AG09319 (cell line): ENCODE results near the gene TAOK2.
"Not testable (repeated sequence)": the region's sequence is repeated elsewhere in the genome, so short reads cannot be mapped to it uniquely, and the experiment has no call there.

Experiments
- DNase-seq: peaks from one replicate; pipeline ENCODE4 v3.0.0-alpha.2; 2010; ENCODE audit warnings: low read depth; ENCODE audit errors: extremely low read depth
- TF ChIP-seq, protein P1 (sequence below): IDR thresholded peaks from 2 replicates; pipeline ENCODE4 v1.5.1; 2011; ENCODE audit warnings: low read depth, mild to moderate bottlenecking, inconsistent platforms, low read length, moderate library complexity

The TAOK2 gene

DNA sequence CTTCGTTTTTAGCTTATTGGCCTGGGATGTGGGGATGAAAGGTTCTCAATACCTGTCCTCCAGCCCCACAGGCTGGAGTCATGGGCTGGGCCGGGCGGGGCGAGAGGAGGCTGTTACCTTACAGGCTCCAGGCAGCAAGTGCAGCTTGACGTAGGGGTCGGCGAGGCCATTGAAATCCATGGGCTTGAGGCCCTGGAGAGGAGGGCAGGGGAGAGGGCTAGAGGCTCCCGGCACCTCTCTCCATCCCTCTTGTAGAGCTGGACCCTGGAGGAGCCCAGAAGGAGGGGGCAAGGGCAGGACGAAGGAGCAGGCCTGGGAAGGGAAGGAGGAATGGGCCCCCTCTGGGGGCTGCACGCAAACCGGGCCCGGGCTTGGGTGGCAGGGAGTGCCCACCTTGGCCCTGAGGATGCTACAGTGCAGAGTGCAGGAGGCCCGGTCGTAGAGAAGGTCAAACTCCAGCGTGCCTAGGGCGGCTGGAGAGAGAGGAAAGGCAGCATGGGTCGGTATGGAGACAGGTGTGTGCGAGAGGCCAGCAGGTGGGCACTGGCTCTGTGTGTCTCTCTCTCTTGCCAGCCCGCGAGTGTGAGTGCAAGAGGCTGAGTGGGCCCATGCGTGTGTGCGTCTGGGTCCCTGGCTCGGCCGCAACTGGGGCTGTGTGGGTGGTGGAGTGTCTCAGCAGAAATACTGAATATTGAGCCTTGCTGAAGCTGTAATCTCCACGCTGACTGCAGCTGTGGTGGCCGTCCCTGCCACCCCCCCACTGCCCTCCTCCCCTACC, 35.6 kb downstream of the TAOK2 start:
- DNase-seq: no peak
- TF ChIP-seq, protein P1, sequence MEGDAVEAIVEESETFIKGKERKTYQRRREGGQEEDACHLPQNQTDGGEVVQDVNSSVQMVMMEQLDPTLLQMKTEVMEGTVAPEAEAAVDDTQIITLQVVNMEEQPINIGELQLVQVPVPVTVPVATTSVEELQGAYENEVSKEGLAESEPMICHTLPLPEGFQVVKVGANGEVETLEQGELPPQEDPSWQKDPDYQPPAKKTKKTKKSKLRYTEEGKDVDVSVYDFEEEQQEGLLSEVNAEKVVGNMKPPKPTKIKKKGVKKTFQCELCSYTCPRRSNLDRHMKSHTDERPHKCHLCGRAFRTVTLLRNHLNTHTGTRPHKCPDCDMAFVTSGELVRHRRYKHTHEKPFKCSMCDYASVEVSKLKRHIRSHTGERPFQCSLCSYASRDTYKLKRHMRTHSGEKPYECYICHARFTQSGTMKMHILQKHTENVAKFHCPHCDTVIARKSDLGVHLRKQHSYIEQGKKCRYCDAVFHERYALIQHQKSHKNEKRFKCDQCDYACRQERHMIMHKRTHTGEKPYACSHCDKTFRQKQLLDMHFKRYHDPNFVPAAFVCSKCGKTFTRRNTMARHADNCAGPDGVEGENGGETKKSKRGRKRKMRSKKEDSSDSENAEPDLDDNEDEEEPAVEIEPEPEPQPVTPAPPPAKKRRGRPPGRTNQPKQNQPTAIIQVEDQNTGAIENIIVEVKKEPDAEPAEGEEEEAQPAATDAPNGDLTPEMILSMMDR: no peak

DNA sequence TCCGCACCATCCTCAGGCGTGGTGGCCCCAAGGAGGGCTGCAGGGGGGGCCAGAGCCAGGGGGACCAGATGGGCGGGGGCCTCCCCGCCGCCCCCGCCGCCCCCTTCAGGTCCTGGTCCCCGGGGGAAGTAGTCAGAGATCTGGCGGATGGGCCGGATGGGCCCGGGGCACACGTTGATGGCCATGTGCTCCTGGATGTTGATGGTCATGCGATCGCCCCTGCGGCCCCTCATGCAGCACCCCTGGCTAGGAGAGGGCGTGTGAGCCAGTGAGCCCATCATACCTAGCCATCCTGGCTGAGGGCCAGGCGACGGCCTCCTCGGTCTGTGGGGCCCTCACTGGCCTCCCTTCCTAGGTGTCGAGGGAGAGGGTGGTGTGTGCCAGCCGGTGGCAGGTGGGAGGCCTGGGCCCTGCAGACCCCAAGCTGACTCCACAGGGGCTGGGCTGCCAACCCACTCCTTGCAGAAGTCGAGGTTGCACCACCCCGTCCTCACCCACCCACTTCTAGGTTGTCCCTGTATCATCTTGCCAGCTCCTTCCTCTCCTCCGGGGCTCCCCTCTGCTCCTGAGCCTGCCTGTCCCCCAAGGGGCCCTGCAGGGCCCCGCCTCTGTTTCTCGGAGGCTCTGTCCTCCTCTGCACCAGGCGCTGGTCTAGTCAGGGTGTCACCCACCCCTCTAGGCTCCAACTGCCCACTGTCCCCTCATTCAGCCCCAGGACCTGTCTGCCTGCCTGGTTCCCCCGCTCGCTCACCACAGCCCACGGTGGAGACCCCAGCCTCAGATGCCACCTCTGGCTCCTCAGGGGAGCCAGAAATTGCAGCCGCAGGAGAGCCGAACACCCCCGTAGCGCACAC, 36.5 kb downstream of the TAOK2 start:
- TF ChIP-seq, protein P1: no peak
- DNase-seq: no peak

DNA sequence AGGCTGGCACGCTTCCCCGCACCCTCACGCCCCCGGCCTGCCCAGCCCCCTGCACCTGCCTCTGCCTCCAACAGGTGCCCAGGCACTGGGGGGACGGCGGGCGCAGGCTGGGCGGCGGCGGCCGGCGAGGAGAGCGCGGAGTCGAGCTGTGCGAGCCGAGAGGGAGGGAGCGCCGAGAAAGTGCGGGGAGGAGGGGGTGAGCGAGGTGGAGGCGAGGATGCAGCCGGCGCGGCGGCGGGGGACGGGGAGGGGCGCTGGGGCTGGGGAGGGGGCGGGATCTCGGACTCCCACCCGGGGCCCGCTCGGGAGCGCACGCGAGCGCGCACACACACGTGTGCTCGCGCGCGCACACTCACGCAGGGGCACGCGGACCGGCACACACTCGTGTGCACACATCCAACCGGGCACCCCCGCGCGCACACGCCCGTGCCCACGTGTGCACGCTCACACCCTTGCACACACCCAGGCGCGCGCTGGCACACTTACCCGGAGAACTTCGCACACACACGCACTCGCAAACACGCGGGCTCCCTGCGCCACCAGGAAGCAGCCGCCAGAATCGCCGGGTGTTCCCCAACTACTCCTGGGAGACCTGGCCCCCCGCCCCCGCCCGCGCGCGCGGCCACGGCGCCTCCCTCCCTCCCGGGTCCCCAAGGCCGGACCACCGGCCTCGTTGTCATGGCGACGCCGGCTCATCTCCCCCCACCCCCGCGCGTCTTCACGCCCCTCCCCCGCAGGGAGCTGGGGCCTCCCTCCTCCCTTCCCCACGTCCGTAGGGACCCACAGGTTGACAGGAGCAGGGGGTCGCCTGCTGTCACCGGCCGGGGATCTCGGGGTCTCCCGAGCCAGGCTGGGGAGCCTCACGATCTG, 37.4 kb downstream of the TAOK2 start, which contains the start of gene DOC2A:
DOC2A (minus strand) TSS at position 184 of the 870 bp plus-strand sequence. CDS start 805 bp downstream, outside the sequence.
- TF ChIP-seq, protein P1: no peak
- DNase-seq: no peak

DNA sequence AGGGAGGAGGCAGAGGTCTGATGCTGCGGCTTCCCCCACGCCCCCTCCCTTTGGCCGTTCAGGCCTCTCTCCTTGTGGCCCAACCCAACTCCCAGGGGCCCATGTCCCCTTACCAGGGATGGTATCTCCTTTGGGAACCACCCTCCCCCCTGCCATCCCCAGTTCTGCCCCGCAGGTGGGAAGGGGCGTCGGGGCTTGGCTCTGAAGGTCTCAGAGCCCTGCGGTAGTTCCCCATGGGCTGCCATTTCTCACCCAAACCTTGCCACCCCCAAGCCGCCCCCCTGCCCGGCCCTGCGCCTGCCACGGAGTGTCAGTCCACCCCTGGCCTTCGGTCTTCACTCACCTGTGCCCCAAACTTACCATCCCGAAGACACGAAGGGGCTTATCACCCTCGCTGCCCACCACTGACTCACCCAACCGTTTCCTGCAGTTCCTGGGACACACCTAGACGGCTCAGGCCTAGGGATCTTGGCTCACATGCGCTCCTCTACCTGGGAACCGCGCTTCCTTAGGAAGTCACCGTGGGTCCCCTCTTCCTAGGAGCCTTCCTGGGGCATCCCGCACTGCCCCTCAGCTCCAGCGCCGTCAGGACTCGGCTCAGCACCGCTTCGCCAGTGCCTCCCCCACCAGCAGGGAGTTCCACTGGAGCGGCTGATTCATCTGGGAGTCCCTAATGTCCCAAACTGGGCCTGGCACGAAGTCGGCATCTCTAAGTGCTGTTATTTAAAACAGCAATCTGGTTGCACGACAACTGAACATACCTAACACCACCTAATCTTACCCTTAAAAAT, 38.2 kb downstream of the TAOK2 start:
- TF ChIP-seq, protein P1: no peak
- DNase-seq: no peak

DNA sequence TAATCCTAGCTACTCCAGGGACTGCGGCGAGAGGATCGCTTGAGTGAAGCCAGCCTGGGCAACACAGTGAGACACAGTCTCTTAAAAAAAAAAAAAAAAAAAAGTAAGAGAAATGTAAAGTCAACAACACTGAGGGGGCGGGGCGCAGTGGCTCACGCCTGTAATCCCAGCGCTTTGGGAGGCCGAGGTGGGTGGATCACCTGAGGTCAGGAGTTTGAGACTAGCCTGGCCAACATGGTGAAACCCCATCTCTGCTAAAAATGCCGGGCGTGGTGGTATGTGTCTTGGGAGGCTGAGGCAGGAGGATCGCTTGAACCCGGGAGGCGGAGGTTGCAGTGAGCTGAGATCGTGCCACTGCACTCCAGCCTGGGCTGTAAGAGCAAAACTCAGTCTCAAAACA, 38.9 kb downstream of the TAOK2 start:
- not testable (repeated sequence) for DNase-seq

DNA sequence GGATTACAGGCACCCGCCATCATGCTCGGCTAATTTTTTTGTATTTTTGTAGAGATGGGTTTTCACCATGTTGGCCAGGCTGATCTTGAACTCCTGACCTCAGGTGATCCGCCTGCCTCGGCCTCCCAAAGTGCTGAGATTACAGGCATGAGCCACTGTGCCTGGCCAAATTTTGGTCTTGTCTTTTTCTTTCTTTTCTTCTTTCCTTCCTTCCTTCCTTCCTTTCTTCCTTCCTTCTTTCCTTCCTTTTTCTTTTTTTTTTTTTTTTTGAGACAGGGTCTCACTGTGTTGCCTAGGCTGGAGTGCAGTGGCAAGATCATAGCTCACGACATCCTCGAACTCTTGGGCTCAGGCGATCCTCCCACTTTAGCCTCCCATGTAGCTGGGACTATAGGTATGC, 41.8 kb downstream of the TAOK2 start:
- not testable (repeated sequence) for DNase-seq

DNA sequence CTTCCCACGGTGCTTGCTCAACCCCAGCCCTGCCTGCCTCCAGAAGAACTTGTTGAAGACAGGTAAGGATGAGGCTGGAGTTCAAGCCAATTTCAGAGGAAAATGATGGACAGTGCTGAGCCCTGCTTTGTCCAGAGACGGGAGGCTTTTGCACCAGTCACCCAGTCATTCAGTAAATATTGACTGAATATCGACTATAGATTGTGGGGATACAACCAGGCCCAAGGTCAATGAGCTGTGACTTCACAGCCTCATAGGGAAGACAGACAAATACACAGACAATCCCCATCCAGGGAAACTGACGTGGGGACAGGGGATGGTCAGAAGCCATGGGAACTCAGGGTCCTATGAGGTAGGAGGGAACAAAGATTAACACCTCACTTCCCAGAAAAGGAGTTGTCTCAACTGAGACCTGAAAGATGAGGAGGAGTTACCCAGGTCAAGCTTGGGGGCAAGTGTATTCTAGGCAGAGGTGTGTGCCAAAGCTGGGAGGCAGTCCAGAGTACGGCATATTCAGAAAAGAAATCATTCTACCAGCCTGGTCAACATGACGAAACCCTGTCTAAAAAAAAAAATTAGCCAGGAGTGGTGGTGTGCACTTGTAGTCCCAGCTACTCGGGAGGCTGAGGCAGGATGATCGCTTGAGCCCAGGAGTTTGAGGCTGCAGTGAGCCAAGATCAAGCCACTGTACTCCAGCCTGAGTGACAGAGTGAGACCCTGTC, 43.0 kb downstream of the TAOK2 start:
- TF ChIP-seq, protein P1: no peak
- DNase-seq: no peak
